ENCODE measurements around the gene SPDL1.
A peak's percentile ranks its signal among the peaks of the same experiment; 100 is the strongest.

SPDL1 gene

DNA sequence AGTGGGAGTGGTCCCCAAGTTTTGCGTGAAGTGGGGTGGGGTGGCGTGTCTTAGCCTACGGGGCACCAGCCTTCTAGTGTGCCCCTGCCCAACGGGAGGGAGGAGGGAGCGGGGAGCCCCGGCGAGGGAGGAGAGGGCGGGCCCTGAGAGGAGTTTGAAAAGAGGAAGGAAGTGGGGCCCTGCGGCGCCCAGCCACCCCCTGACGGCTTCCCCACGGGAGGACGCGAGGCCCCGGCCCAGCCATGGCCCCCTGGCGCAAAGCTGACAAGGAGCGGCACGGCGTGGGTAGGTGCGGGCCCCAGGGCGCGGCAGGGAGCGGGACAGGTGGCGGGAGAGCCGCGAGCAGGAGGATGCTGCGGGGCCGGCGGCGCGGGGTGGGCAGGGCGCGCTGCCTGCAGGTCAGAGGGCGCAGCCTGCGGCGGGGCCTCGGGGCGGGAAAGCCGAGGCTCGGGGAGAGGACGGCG lies 53.5 kb downstream of the SPDL1 start, which contains the start of gene DOCK2:
Gene DOCK2, plus strand, starts transcription at position 191 of the 464 bp plus-strand sequence. Its CDS starts 52 bp downstream, at position 243.
- H3K4me1 ChIP-seq (ENCODE audit: control insufficient read depth, insufficient read depth, low read length), result no peaks in the 10 kb centered on the region
- H3K27me3 ChIP-seq (ENCODE audit: control insufficient read depth, insufficient read depth, low read length), result peaks cover 3% of the 10 kb centered on the region
- peak within 1 kb of the TSS; percentile 66 for H3K4me3 ChIP-seq (ENCODE audit: low read length)
- H3K9ac ChIP-seq (ENCODE audit: low read length), result no peak within 1 kb of the TSS
- H3K27ac ChIP-seq (ENCODE audit: low read depth, low read length), result no peak within 1 kb of the TSS
- H3K36me3 ChIP-seq (ENCODE audit: control insufficient read depth, insufficient read depth, low read length), result no peaks in the 10 kb centered on the region

DNA sequence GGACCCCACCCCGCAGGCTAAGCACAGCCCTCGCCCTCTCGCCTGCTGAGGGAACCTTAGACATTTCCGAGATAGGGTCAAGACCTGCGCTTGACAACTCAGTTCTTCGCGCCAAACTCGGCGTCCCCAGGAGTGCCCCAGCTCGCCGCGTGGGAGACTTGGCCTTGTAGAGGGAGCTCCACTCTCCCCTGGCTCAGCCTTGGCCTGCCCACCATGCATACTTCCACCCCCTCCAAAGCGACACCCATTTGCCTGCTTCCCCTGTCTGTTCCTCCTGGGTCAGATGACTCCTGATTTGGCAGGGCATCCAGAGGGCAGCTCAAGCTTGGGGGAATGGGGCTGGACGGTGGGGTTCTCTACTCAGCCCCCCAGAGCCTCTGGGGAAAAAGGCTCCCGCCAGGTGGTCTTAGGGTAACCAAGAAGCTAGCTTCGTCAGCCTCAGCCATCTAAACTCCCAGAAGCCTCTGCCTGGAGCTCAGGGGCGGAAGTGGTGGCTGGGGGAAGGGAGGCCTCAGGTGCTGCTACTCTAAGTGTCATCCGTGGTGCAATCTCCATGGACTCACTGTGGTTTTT lies 54.1 kb downstream of the SPDL1 start:
- Histone ChIP-seq H3K27ac (ENCODE audit: low read depth, low read length) (no peak overlapping the region), H3K4me1 (ENCODE audit: control insufficient read depth, insufficient read depth, low read length) (no peaks in the 10 kb centered on the region), H3K4me3 (ENCODE audit: low read length) (peak overlapping the region; percentile 66)

DNA sequence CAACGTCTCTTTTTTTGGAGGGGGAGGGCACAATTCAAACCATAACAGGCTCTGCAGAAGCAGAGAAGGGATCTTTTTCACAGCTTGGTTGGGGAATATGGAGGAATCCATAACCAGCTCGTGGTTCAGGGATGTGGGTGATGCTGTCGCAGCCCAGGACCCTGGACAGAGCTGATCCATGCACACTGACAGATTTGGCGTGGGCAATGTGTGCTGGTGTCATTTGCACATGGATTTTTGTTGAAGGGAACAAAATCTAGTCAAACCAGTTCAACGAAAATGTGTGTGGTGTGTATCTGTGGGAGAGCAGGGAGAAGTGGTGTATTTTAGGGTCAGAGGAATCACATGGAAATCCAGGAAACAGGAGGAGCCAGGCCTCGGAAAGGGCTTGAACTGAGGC lies 57.7 kb downstream of the SPDL1 start:
- no peaks in the 10 kb centered on the region for H3K4me1 ChIP-seq (ENCODE audit: control insufficient read depth, insufficient read depth, low read length)
- peaks cover 3% of the 10 kb centered on the region for H3K27me3 ChIP-seq (ENCODE audit: control insufficient read depth, insufficient read depth, low read length)
- no peaks in the 10 kb centered on the region for H3K36me3 ChIP-seq (ENCODE audit: control insufficient read depth, insufficient read depth, low read length)
- no peak overlapping the region for H3K27ac ChIP-seq (ENCODE audit: low read depth, low read length)
- H3K4me3 ChIP-seq (ENCODE audit: low read length), result no peak overlapping the region
- H3K9ac ChIP-seq (ENCODE audit: low read length), result no peak overlapping the region

More for the DNA sequence above, 54.1 kb downstream of the SPDL1 start:
- peaks cover 3% of the 10 kb centered on the region for H3K27me3 ChIP-seq (ENCODE audit: control insufficient read depth, insufficient read depth, low read length)
- no peaks in the 10 kb centered on the region for H3K36me3 ChIP-seq (ENCODE audit: control insufficient read depth, insufficient read depth, low read length)
- H3K9ac ChIP-seq (ENCODE audit: low read length), result no peak overlapping the region

DNA sequence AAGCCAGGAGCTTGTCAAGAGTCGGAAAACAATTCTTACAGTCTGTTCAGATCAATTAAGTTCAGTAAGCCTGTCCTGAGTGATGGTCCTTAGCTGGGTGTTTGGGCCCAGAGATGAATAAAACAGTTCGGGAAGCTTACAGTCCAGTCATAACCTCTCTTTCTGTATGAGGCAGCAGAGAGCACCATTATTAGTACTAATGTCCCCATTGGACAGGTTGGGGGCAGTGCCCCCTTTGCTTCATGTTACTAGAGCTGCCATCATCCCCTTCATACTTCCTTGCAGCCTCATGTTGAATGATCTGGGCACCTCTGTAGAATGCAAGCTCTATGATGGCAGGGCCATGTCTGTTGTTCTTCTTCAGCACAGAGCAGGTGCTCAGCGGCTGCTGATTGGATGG lies 63.3 kb downstream of the SPDL1 start:
- Histone ChIP-seq H3K27me3 (ENCODE audit: control insufficient read depth, insufficient read depth, low read length) (no peaks in the 10 kb centered on the region), H3K36me3 (ENCODE audit: control insufficient read depth, insufficient read depth, low read length) (no peaks in the 10 kb centered on the region), H3K27ac (ENCODE audit: low read depth, low read length) (no peak overlapping the region), H3K4me1 (ENCODE audit: control insufficient read depth, insufficient read depth, low read length) (no peaks in the 10 kb centered on the region), H3K4me3 (ENCODE audit: low read length) (no peak overlapping the region), H3K9ac (ENCODE audit: low read length) (no peak overlapping the region)

DNA sequence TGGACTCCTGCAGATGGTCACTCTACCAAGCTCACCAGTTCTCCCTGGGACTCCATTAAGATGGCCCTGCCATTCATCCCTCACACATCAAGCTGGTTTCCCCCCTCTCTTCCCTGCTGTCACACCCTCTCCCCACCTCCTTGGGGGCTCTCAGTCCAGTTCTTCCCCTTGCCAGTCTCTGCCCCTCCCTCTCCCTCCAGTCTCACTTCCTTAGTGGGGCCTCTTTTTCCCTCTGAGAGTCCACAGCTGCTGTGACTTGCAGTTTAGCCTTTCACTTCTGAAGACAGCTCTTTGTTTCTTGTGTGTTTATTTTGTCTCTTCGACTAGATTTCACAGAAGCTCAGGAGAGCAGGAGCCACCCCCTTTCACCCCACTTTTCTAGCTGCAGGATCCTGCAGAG lies 64.0 kb downstream of the SPDL1 start:
- Histone ChIP-seq H3K4me3 (ENCODE audit: low read length) (no peak overlapping the region), H3K4me1 (ENCODE audit: control insufficient read depth, insufficient read depth, low read length) (no peaks in the 10 kb centered on the region), H3K36me3 (ENCODE audit: control insufficient read depth, insufficient read depth, low read length) (no peaks in the 10 kb centered on the region), H3K27me3 (ENCODE audit: control insufficient read depth, insufficient read depth, low read length) (no peaks in the 10 kb centered on the region), H3K27ac (ENCODE audit: low read depth, low read length) (no peak overlapping the region), H3K9ac (ENCODE audit: low read length) (no peak overlapping the region)

DNA sequence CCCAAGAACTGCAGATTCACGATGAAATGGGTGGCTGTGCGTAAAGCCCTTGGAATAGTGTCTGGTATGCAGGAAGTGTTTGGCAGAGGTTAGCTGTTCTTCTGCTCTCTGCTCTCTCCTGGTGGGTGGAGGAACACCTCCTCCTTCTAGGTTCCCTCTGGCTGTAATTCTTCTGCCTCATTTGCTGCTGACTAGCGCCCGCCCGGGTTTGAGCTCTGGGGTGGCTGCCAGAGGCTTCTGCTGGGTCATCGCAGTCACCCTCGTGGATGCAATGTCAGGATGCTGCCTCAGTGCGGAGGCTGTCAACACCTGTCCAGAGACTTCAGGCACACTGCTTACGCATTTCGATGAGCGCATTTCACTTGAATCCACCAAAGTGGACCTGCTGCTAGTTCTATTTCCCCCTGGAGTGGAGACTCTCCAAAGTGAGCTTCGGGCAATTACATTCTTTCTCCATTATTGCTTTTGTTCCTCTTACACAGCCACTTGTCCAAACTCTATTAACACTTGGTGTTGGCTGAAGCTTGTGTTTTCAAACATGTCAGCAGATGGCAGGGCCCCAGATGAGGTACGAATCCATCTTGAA lies 65.2 kb downstream of the SPDL1 start:
- no peak overlapping the region for H3K9ac ChIP-seq (ENCODE audit: low read length)
- H3K36me3 ChIP-seq (ENCODE audit: control insufficient read depth, insufficient read depth, low read length), result no peaks in the 10 kb centered on the region
- no peaks in the 10 kb centered on the region for H3K27me3 ChIP-seq (ENCODE audit: control insufficient read depth, insufficient read depth, low read length)
- no peak overlapping the region for H3K27ac ChIP-seq (ENCODE audit: low read depth, low read length)
- no peaks in the 10 kb centered on the region for H3K4me1 ChIP-seq (ENCODE audit: control insufficient read depth, insufficient read depth, low read length)
- H3K4me3 ChIP-seq (ENCODE audit: low read length), result no peak overlapping the region

DNA sequence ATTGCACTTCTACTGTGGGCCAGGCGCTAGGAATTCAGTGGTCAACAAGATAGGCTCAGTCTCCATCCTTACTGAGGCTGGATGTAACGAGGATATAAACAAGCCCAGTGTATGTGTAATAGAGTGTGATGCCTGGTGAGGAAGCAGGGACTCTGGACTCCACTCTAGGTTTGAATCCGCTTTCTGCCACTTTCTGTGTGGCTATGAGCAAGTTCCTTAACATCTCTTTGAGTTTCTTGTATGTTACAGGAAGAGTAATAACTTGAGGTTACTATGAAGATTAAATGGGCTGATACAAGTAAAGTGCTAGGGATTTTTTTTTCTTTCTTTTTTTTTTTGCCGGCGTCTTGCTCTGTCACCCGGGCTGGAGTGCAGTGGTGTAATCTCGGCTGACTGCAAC lies 65.9 kb downstream of the SPDL1 start:
- H3K4me1 ChIP-seq (ENCODE audit: control insufficient read depth, insufficient read depth, low read length), result no peaks in the 10 kb centered on the region
- no peaks in the 10 kb centered on the region for H3K36me3 ChIP-seq (ENCODE audit: control insufficient read depth, insufficient read depth, low read length)
- H3K9ac ChIP-seq (ENCODE audit: low read length), result no peak overlapping the region
- no peak overlapping the region for H3K27ac ChIP-seq (ENCODE audit: low read depth, low read length)
- no peak overlapping the region for H3K4me3 ChIP-seq (ENCODE audit: low read length)
- H3K27me3 ChIP-seq (ENCODE audit: control insufficient read depth, insufficient read depth, low read length), result no peaks in the 10 kb centered on the region

DNA sequence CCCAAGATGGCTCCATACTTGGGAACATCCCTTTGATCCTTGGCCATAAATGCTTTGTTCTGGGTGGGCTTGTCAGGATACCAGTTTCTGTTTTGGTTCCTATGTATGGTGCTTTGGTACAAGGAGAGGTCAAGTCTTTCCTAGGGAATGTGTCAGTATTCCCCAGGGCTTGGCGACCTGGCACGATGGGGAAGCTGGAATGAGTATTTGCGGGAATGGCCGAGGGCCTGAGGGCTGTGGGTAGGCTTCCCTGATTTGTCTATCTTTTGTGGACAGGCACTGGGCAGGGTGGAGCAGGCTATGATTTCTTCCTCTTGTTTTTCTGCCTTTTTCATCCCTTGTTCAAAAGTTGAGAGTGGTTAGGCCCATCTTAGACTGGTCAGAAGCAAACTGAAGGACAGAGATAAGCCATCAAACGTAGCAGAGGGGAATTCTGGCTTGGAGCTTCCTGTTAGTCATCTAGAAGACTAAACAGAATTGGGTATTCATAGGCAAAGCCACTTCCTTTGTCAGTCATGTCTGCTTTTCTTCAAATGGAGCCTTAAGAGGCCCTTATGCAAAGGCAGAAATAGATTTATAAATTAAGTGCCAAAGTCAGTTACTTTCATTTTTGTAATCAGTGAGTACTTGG lies 67.2 kb downstream of the SPDL1 start:
- no peaks in the 10 kb centered on the region for H3K36me3 ChIP-seq (ENCODE audit: control insufficient read depth, insufficient read depth, low read length)
- H3K9ac ChIP-seq (ENCODE audit: low read length), result no peak overlapping the region
- no peaks in the 10 kb centered on the region for H3K4me1 ChIP-seq (ENCODE audit: control insufficient read depth, insufficient read depth, low read length)
- no peak overlapping the region for H3K27ac ChIP-seq (ENCODE audit: low read depth, low read length)
- no peaks in the 10 kb centered on the region for H3K27me3 ChIP-seq (ENCODE audit: control insufficient read depth, insufficient read depth, low read length)
- H3K4me3 ChIP-seq (ENCODE audit: low read length), result no peak overlapping the region

DNA sequence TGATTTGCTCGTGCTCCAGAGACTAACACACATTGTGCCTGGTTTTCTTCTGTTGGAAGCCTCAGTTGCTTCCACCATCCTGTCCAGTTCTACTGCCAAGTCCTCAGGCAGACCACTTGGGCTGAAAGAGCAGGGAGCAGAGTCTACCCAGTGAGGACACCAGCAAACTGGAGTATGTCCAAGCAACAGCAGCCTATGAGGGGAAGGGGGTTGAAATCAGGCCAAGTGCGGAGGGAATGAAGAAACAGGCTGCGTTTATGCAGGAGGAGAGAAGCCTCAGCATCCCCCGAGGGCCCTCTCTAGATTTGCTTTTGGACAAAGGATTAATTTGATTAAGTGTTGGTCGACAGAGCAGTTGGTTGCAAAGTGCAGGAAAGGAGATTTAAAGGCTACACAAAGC lies 68.0 kb downstream of the SPDL1 start:
- no peak overlapping the region for H3K27ac ChIP-seq (ENCODE audit: low read depth, low read length)
- no peaks in the 10 kb centered on the region for H3K4me1 ChIP-seq (ENCODE audit: control insufficient read depth, insufficient read depth, low read length)
- H3K9ac ChIP-seq (ENCODE audit: low read length), result no peak overlapping the region
- H3K27me3 ChIP-seq (ENCODE audit: control insufficient read depth, insufficient read depth, low read length), result no peaks in the 10 kb centered on the region
- H3K4me3 ChIP-seq (ENCODE audit: low read length), result no peak overlapping the region
- H3K36me3 ChIP-seq (ENCODE audit: control insufficient read depth, insufficient read depth, low read length), result no peaks in the 10 kb centered on the region

DNA sequence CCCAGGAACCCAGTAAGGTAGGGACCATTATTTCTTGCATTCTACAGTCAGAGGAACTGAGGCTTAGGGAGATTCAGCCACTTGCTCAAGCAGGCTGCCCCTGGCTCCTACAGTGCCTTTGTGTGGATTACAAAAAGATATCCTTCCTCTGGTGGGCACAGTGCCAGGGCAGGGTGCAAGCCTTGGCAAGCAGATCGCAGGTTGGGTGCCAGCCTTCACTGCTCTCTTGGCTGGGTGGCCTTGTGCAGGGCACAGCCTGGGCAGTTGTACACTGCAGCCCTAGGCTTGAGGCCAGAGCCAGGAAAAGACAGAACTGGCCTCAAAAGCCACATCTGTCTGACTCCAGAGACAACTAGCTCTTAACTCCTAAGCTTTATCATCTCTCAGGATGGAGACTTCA lies 68.5 kb downstream of the SPDL1 start:
- H3K27ac ChIP-seq (ENCODE audit: low read depth, low read length), result no peak overlapping the region
- no peak overlapping the region for H3K4me3 ChIP-seq (ENCODE audit: low read length)
- no peak overlapping the region for H3K9ac ChIP-seq (ENCODE audit: low read length)
- no peaks in the 10 kb centered on the region for H3K36me3 ChIP-seq (ENCODE audit: control insufficient read depth, insufficient read depth, low read length)
- H3K27me3 ChIP-seq (ENCODE audit: control insufficient read depth, insufficient read depth, low read length), result no peaks in the 10 kb centered on the region
- no peaks in the 10 kb centered on the region for H3K4me1 ChIP-seq (ENCODE audit: control insufficient read depth, insufficient read depth, low read length)

DNA sequence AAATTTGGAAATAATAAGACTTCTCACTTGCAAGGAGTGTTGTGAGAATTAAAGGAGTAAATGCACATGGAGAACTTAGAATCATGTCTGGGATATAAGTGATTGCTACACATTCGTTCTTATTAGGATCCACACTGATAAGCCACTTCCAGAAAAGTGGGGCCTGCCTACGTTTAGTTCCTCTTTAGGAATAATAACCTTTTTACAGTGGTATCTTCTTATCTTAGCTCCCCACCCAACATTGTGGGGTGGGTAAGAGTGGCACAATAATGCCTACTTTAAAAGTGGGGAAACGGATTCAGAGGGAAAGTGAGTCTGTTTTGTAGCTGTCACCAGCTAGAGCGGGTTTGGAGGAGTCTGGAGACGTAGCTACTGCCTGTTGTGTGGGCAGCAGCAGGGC lies 69.5 kb downstream of the SPDL1 start:
- H3K4me1 ChIP-seq (ENCODE audit: control insufficient read depth, insufficient read depth, low read length), result no peaks in the 10 kb centered on the region

More for the DNA sequence above, 69.5 kb downstream of the SPDL1 start:
- Histone ChIP-seq H3K27me3 (ENCODE audit: control insufficient read depth, insufficient read depth, low read length) (no peaks in the 10 kb centered on the region), H3K36me3 (ENCODE audit: control insufficient read depth, insufficient read depth, low read length) (no peaks in the 10 kb centered on the region), H3K9ac (ENCODE audit: low read length) (no peak overlapping the region), H3K27ac (ENCODE audit: low read depth, low read length) (no peak overlapping the region), H3K4me3 (ENCODE audit: low read length) (no peak overlapping the region)
